Esophagus muscularis mucosa (tissue), 4 donors: ENCODE results near the gene CEP131. TPM values are rescaled to one million over a fixed set of nuclear protein-coding genes. Genes with fewer than 3 reads are reported as not detected.

Source experiments
- DNase-seq: peaks from one replicate; pipeline ENCODE4 v3.0.0-alpha.2; 2017; ENCODE audit errors: extremely low spot score
- H3K27ac ChIP-seq, 4 donors: fragments of 200-600 bp; sonication (generic); replicated peaks in 1 of 4; 1 replicate in 3 of 4; 2 replicates in 1 of 4; pipeline ENCODE4 v1.5.1; 2016 to 2019; ENCODE audit warnings: mild to moderate bottlenecking in 1 of 4
- H3K27me3 ChIP-seq, 4 donors: fragments of 200-600 bp; sonication (generic); one replicate each; pipeline versions ENCODE4 v1.5.1 to v1.6.0; 2016 to 2019
- H3K36me3 ChIP-seq, 4 donors: fragments of 200-600 bp; sonication (generic); one replicate each; pipeline ENCODE4 v1.5.1; 2016 to 2019
- H3K4me1 ChIP-seq, 4 donors: fragments of 200-600 bp; sonication (generic); one replicate each; pipeline ENCODE4 v1.5.1; 2016 to 2019
- H3K4me3 ChIP-seq, 4 donors: fragments of 200-600 bp; sonication (generic); 1 replicate in 2 of 4; 2 replicates in 2 of 4; pipeline ENCODE4 v1.5.1; 2016 to 2019; ENCODE audit warnings: mild to moderate bottlenecking in 4 of 4, moderate library complexity in 1 of 4
- H3K9me3 ChIP-seq, 4 donors: fragments of 200-600 bp; sonication (generic); 1 replicate in 3 of 4; 2 replicates in 1 of 4; pipeline ENCODE4 v1.5.1; 2016 to 2019
- CTCF ChIP-seq, 3 experiments: fragments of 200-600 bp in 2 of 3; fragments of 450-650 bp in 1 of 3; sonication (generic) in 2 of 3; IDR thresholded peaks; one replicate each; pipeline ENCODE4 v1.5.1; 2017 to 2019; ENCODE audit warnings: antibody characterized with exemption in 3 of 3, mild to moderate bottlenecking in 2 of 3, moderate library complexity in 1 of 3
- EP300 ChIP-seq: sonication (generic); formaldehyde crosslinking; IDR thresholded peaks from one replicate; pipeline ENCODE4 v1.6.1; 2017; ENCODE audit warnings: antibody characterized with exemption
- POLR2A ChIP-seq: fragments of 450-650 bp; IDR thresholded peaks from one replicate; pipeline ENCODE4 v1.6.1; 2017; ENCODE audit warnings: antibody characterized with exemption, moderate library complexity, mild to moderate bottlenecking, low read depth
- POLR2AphosphoS5 ChIP-seq, 2 donors: sonication (generic); formaldehyde crosslinking; IDR thresholded peaks; one replicate each; pipeline ENCODE4 v1.6.1; 2017; ENCODE audit warnings: antibody characterized with exemption in 2 of 2
- WGBS: methylation state at CpG from one replicate; pipeline ENCODE4 v1.1.5; 2018; 5-methylcytosine and 5-hydroxymethylcytosine counted together
- intact Hi-C: fragments of 100-400 bp; cut with DNase I; formaldehyde crosslinking; loops from one replicate; pipeline ENCODE4 v1.15.1; 2023
- total RNA-seq, 4 donors: library from RNA; depleted of rRNA; stranded (reverse); fragments of >200 nt; gene quantifications; one replicate each; pipeline versions ENCODE4 v1.1.0 to v1.2.1, GENCODE V29; 2016

Gene CEP131
- total RNA-seq, 4 donors from 2014 or later, result 4.5 to 10.6 (median 8.9) TPM

- H3K4me1 ChIP-seq, result peaks cover 14 to 57% (median 45%) of the 10 kb centered on the region in 4 donors
- 61% methylated on average over 10 of the region's 12 CpGs for WGBS
- H3K27ac ChIP-seq, result peak overlapping the region; percentile 85 to 91 (median 88)
- no peaks in the 10 kb centered on the region for H3K27me3 ChIP-seq
- H3K4me3 ChIP-seq, result no peak overlapping the region
- H3K36me3 ChIP-seq, result peaks cover 31 to 59% (median 52%) of the 10 kb centered on the region in 4 donors
- no peaks in the 10 kb centered on the region for H3K9me3 ChIP-seq
- TF ChIP-seq POLR2AphosphoS5 (IDR thresholded peaks at IDR 0.05) (no peak), CTCF (IDR thresholded peaks at IDR 0.05) (no peak), POLR2A (no peak), EP300 (no peak)
- intact Hi-C loops, result loop anchor here (5.0 kb wide), 1 partner anchor 36 kb away; no protein-coding TSS in a partner anchor
- DNase-seq, result no peak
Measured at GRCh38 chr17:81256616-81257015, 33.9 kb upstream of the CEP131 start.

GRCh38 chr17:81254955-81255717 is 32.4 kb upstream of the CEP131 start:
- intact Hi-C loops, result loop anchor here (2.0 to 5.0 kb wide), 3 partner anchors 37 to 347 kb away; no protein-coding TSS in a partner anchor
- DNase-seq, result peak; percentile 93
- Histone ChIP-seq H3K4me3 (peak overlapping the region in 3 of 4 donors; percentile 7 to 39 (median 29)), H3K27ac (peak overlapping the region; percentile 85 to 91 (median 88)), H3K36me3 (peaks cover 24 to 59% (median 50%) of the 10 kb centered on the region in 4 donors), H3K9me3 (no peaks in the 10 kb centered on the region), H3K4me1 (peaks cover 14 to 57% (median 47%) of the 10 kb centered on the region in 4 donors), H3K27me3 (no peaks in the 10 kb centered on the region)
- 17% methylated on average over 25 of the region's 35 CpGs for WGBS
- no peak for TF ChIP-seq POLR2A
- peak; percentile 60 to 80 (median 71) for TF ChIP-seq CTCF (IDR thresholded peaks at IDR 0.05)
- TF ChIP-seq POLR2AphosphoS5 (IDR thresholded peaks at IDR 0.05), result peak; percentile 59 to 85
- TF ChIP-seq EP300, result no peak

- Histone ChIP-seq H3K36me3 (peaks cover 10 to 55% (median 42%) of the 10 kb centered on the region in 4 donors), H3K9me3 (no peaks in the 10 kb centered on the region), H3K4me3 (no peak overlapping the region), H3K4me1 (peaks cover 14 to 57% (median 47%) of the 10 kb centered on the region in 4 donors), H3K27me3 (no peaks in the 10 kb centered on the region), H3K27ac (peak overlapping the region; percentile 85 to 91 (median 88))
- WGBS, result 60% methylated on average over 19 of the region's 19 CpGs
- no peak for DNase-seq
- intact Hi-C loops, result loop anchor here (2.0 to 5.0 kb wide), 2 partner anchors 231 to 349 kb away; no protein-coding TSS in a partner anchor
- TF ChIP-seq POLR2AphosphoS5 (IDR thresholded peaks at IDR 0.05) (peak in 1 of 2 donors; percentile 8), CTCF (IDR thresholded peaks at IDR 0.05) (peak; percentile 88 to 92 (median 90)), POLR2A (no peak)
Measured at GRCh38 chr17:81253358-81254131, 30.8 kb upstream of the CEP131 start.

DNA sequence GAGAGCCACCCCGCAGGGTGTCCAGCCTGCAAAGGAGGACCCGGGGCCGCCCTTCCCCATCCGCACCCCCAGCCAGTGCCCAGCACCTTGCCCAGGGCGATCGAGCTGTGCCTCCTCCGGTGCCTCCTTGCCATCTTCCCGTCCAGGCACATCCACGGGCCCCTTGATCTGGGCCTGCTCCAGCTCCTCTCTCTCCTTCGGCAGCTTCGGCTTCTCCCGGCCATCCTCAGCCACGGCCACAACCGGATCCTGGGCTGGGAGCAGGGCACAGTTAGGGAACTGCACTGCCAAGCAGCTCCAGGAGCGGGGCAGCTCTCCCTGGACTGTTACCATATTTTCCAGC is 30.2 kb upstream of the CEP131 start:
- Histone ChIP-seq H3K27ac (no peak overlapping the region), H3K36me3 (peaks cover 10 to 54% (median 38%) of the 10 kb centered on the region in 4 donors)
- intact Hi-C loops, result loop anchor here (5.0 kb wide), 1 partner anchor 349 kb away; no protein-coding TSS in a partner anchor

More for the DNA sequence above, 30.2 kb upstream of the CEP131 start:
- no peak for DNase-seq
- Histone ChIP-seq H3K27me3 (no peaks in the 10 kb centered on the region), H3K4me3 (no peak overlapping the region), H3K9me3 (no peaks in the 10 kb centered on the region), H3K4me1 (peaks cover 14 to 57% (median 44%) of the 10 kb centered on the region in 4 donors)
- TF ChIP-seq EP300 (no peak), POLR2AphosphoS5 (IDR thresholded peaks at IDR 0.05) (no peak), POLR2A (no peak), CTCF (IDR thresholded peaks at IDR 0.05) (no peak)
- 64% methylated on average over 14 of the region's 15 CpGs for WGBS
